ENCODE measurements around the gene MCM3. TPM values are rescaled to one million over a fixed set of nuclear protein-coding genes. Genes with fewer than 3 reads are reported as not detected.

MCM3 gene
- total RNA-seq, 3 donors from 2014 or later (not counting 1 experiment from before 2014, with no cell fraction given): 26.4 to 46.2 (median 31.5) TPM

DNA sequence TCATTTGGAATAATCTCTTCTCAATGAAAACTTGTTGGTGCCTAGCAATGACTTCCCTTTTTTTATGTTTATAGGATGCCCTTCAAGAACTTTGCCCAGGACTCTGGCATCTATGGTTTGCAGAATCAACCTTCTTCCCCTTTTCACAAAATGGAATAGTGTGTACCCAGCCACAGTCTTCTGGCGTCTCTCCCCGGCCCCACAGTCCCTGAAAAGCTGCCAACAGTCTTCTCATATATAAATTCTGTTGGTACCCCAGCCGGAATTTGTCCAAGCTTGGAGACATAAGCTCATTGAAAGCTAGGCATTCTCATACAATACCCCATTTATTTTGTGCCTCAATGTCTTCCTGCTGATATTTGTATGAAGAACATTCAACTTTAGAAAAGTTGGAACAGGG lies 26.4 kb upstream of the MCM3 start:
- Mint-ChIP-seq H3K4me1 (peaks cover 20 to 31% of the 10 kb centered on the region in 2 donors), H3K9me3 (no peaks in the 10 kb centered on the region), H3K36me3 (no peaks in the 10 kb centered on the region), H3K27me3 (ENCODE audit: low read depth in 2 of 2) (peaks cover 0 to 4% of the 10 kb centered on the region in 2 donors), H3K27ac (no peak overlapping the region), H3K4me3 (no peak overlapping the region)
- DNase-seq (no peak), ATAC-seq (no peak)
- Histone ChIP-seq H3K9me3 (ENCODE audit: control insufficient read depth, insufficient read depth, low read length) (no peaks in the 10 kb centered on the region), H3K27me3 (ENCODE audit: control insufficient read depth, insufficient read depth, low read length) (no peaks in the 10 kb centered on the region), H3K4me1 (ENCODE audit: control insufficient read depth, insufficient read depth, low read length) (peaks cover 31% of the 10 kb centered on the region), H3K27ac (ENCODE audit: low read length) (no peak overlapping the region), H3K36me3 (ENCODE audit: control insufficient read depth, insufficient read depth, low read length) (no peaks in the 10 kb centered on the region), H3K4me3 (ENCODE audit: low read length) (no peak overlapping the region)
- intact Hi-C loops (cut with micrococcal nuclease): no loop called here
- no peak for TF ChIP-seq CTCF (IDR thresholded peaks at IDR 0.05)
- 55% methylated on average over 3 of the region's 3 CpGs for WGBS (ENCODE audit: insufficient coverage)

GRCh38 chr6:52307900-52308372 lies 23.4 kb upstream of the MCM3 start:
- intact Hi-C loops (cut with micrococcal nuclease): loop anchor here (5.0 kb wide), 1 partner anchor 84 kb away; no protein-coding TSS in a partner anchor
- Histone ChIP-seq H3K27me3 (ENCODE audit: control insufficient read depth, insufficient read depth, low read length) (no peaks in the 10 kb centered on the region), H3K4me1 (ENCODE audit: control insufficient read depth, insufficient read depth, low read length) (peaks cover 45% of the 10 kb centered on the region), H3K27ac (ENCODE audit: low read length) (peak overlapping the region; percentile 48), H3K4me3 (ENCODE audit: low read length) (no peak overlapping the region), H3K36me3 (ENCODE audit: control insufficient read depth, insufficient read depth, low read length) (no peaks in the 10 kb centered on the region), H3K9me3 (ENCODE audit: control insufficient read depth, insufficient read depth, low read length) (no peaks in the 10 kb centered on the region)
- DNase-seq (peak in 1 of 2 donors; percentile 64), ATAC-seq (peak; percentile 9 to 59 (median 32))
- peak overlapping the region; percentile 85 for H3K4me3 Mint-ChIP-seq
- no peaks in the 10 kb centered on the region for H3K36me3 Mint-ChIP-seq
- no peaks in the 10 kb centered on the region for H3K27me3 Mint-ChIP-seq (ENCODE audit: low read depth in 2 of 2)
- peak overlapping the region; percentile 85 to 88 for H3K27ac Mint-ChIP-seq
- 10% methylated on average over 1 of the region's 1 CpG for WGBS (ENCODE audit: insufficient coverage)
- H3K4me1 Mint-ChIP-seq: peaks cover 46 to 56% of the 10 kb centered on the region in 2 donors
- no peaks in the 10 kb centered on the region for H3K9me3 Mint-ChIP-seq
- TF ChIP-seq CTCF (IDR thresholded peaks at IDR 0.05): no peak

- ATAC-seq: peak; percentile 9 to 22 (median 11)
Measured at GRCh38 chr6:52306972-52307870, 22.7 kb upstream of the MCM3 start.

More at GRCh38 chr6:52306972-52307870, 22.7 kb upstream of the MCM3 start:
- peak in 1 of 2 donors; percentile 21 for DNase-seq
- Mint-ChIP-seq H3K4me1 (peaks cover 46 to 56% of the 10 kb centered on the region in 2 donors), H3K36me3 (no peaks in the 10 kb centered on the region), H3K9me3 (no peaks in the 10 kb centered on the region), H3K27me3 (ENCODE audit: low read depth in 2 of 2) (no peaks in the 10 kb centered on the region), H3K27ac (peak overlapping the region; percentile 85 to 88), H3K4me3 (peak overlapping the region; percentile 85)
- Histone ChIP-seq H3K9me3 (ENCODE audit: control insufficient read depth, insufficient read depth, low read length) (no peaks in the 10 kb centered on the region), H3K27ac (ENCODE audit: low read length) (peak overlapping the region; percentile 48), H3K4me1 (ENCODE audit: control insufficient read depth, insufficient read depth, low read length) (peaks cover 45% of the 10 kb centered on the region), H3K4me3 (ENCODE audit: low read length) (no peak overlapping the region), H3K27me3 (ENCODE audit: control insufficient read depth, insufficient read depth, low read length) (no peaks in the 10 kb centered on the region), H3K36me3 (ENCODE audit: control insufficient read depth, insufficient read depth, low read length) (no peaks in the 10 kb centered on the region)
- intact Hi-C loops (cut with micrococcal nuclease): loop anchor here (5.0 kb wide), 1 partner anchor 85 kb away; no protein-coding TSS in a partner anchor
- TF ChIP-seq CTCF (IDR thresholded peaks at IDR 0.05): no peak
- 67% methylated on average over 32 of the region's 32 CpGs for WGBS (ENCODE audit: insufficient coverage)

Measured in natural killer cell (primary cell).